Activated naive CD4-positive, alpha-beta T cell treated with anti-CD3 and anti-CD28 coated beads, Interleukin-2, amount 50 U/mL, for 16 hours (primary cell): ENCODE results near the gene RTL9.
A peak's percentile ranks its signal among the peaks of the same experiment; 100 is the strongest.
"Not testable (repeated sequence)": the region's sequence is repeated elsewhere in the genome, so short reads cannot be mapped to it uniquely, and the experiment has no call there.

Experiments
- DNase-seq: peaks from one replicate; pipeline ENCODE4 v3.0.0-alpha.2; 2020

RTL9 gene

DNA sequence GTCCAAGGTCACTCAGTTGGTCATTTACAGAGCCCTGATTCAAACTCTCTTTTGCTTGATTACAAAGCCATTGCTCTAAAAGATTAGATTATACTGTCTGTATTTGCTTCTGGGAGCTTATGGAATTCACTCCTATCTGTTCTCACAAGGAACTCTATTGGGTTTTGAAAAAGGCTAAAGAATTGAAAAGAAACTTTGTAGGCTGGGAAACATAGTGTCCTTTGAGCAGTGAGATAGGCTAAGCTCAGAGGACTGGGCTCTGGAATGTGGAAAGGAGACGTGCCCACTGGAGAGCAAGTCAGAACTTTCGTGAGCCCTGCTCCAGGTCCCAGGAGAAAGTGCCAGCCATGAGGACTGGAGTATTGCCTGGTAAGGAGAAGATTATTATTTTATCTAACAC, at the start of gene RTL9:
Gene RTL9 (plus strand): TSS at position 301 of the 400 bp plus-strand sequence. CDS start 91,770 bp downstream, outside the sequence.
- no peak for DNase-seq

DNA sequence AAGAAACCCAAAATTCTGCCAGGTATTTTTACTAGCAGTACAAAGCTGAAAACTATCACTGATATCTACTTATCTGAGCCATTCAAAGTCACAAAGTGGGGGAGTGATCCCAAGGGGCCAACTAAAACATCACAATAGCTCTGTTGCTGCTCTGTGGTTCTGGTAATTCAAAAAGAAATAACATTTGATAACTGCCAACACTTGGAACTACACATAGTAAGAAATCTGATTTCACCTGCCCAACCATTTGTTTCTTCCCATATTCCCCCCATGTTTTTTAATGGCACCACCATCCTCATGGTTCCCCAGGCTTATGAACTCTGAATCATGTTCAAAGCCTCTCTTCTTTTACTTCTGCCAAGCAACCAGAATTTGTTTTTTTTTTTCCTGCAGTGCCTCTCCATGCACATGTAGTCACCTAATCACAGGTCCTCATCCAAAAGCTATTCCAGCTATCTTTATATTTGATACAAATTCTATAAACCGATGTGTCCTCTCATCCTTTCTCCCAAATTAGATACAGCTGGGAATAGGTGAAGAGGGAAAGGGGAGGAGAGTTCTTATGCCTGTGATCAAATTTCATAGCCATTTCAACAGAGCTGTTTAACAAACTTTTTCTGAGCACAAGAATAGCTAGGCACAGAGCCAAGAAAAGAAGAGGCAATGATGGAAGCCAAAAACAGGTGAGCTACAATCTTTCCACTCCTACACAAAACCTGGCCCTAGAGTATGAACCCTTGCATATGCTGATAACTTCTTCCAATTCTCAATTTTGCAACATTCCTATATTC, 48.5 kb upstream of the RTL9 start:
- DNase-seq, result no peak

- peak; percentile 26 for DNase-seq
These were observed 47.8 kb upstream of the RTL9 start for GRCh38 chrX:110310896-110311295.

GRCh38 chrX:110311437-110312230, 47.0 kb upstream of the RTL9 start:
- no peak for DNase-seq

DNA sequence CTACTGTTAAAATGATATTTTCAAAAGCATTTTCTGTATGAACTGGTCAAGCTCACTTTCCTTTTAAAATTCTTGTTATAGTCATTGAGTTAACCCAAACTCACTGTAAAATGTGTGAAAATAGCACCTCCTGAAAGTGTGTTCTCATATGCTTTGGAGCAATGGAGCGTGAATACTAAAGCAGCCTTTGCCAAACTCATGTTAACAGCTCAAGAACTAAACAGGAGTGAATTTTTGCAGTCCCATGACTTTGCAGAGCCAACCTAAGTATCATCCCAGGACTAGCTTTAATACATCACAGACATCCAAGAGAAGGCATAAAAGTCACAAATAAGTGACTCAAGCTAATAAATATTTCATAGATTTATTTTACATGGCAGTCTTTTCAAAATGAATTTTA, 43.1 kb upstream of the RTL9 start:
- DNase-seq, result no peak

GRCh38 chrX:110316351-110317060, 42.1 kb upstream of the RTL9 start:
- DNase-seq, result no peak

DNA sequence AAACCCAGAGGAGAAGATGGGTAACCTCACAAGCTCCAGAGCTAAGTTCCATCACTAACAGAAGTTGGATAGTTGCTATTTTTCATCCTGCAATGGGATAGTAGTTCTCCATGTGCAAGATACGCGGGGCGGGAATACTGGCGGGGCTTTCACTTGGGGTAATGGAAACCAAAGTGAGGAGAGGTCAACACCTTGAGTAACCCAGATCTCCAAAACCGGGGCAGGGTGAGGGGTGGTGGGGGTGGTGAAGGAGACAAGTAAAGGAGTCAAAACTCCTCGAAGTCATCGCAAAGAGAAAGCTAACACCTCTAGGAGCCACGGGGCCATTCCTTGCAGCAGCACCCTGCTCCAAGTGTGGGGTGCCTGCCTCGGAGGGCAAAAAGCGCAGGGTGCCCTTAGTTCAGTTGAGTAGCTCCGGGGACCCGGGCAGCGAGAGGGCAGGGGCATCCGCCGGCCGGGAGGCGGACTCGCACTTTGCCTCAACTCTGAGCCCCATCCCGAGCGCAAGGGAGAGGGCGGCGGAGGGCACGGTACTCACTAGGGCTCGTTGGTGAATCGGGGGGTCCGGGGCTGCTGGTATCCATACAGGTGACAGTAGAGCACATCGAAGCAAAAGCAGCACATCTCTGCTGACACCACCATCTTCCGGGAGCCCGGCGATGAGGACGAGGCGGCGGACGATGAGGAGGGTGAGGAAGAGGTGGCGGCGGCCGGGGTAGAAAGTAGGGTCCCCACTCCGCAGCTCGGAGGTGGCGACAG, 41.4 kb upstream of the RTL9 start:
- peak; percentile 26 for DNase-seq

- DNase-seq, result peak; percentile 83
These were observed 40.6 kb upstream of the RTL9 start, which contains the start of gene AMMECR1 for GRCh38 chrX:110317820-110318663. AMMECR1 (minus strand) TSS chrX:110318085; CDS start chrX:110318071, 14 bp downstream.

GRCh38 chrX:110318664-110318968, 40.0 kb upstream of the RTL9 start:
- no peak for DNase-seq

GRCh38 chrX:110320381-110320987, 38.2 kb upstream of the RTL9 start:
- DNase-seq, result no peak

- DNase-seq, result no peak
These were observed 37.6 kb upstream of the RTL9 start for GRCh38 chrX:110321081-110321480.

DNA sequence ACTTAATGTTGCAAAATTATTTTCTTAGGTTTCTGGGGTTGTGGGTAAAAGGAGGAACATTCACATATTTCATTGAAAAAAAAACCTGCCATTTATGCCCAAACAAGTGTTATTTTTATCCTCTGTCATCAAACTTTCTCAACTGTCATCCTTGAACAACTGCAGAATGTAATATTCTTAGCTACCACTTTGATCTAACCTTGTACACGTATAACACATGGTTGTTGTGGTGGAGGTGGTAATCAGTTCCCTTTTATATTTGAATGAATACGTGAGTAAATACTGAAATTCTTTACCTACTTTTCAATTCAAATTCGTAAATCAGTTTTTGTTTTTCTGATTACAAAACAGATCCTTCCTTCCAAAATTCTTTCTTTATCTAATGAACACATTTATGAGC, 37.0 kb upstream of the RTL9 start:
- DNase-seq, result no peak

GRCh38 chrX:110322603-110323002, 36.0 kb upstream of the RTL9 start:
- no peak for DNase-seq

DNA sequence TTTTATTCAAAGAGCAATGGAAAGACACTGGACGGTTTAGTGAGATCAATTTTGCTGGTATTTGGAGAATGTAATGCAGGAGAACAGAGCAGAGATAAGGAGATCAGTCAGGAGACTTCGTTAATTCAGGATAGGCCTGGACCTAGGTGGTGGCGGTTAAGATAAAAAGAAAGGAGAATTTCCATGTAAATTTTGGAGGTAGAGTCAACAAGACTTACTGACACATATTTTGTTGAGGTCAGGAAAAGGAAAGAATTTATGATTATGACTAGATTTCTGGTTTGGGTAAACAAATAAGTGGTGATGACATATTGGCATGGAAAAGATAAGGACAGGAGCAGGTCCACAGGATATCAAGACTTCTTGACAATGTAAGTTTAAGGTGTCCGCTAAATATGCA, 31.9 kb upstream of the RTL9 start:
- no peak for DNase-seq

- DNase-seq, result no peak
These were observed 31.3 kb upstream of the RTL9 start for GRCh38 chrX:110327336-110327735.

DNA sequence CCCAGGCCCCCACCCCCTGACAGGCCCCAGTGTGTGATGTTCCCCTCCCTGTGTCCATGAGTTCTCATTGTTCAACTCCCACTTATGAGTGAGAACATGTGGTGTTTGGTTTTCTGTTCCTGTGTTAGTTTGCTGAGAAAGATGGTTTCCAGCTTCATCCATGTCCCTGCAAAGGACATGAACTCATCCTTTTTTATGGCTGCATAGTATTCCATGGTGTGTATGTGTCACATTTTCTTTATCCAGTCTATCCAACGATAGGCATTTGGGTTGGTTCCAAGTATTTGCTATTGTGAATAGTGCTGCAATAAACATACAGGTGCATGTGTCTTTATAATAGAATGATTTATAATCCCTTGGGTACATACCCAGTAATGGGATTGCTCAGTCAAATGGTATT, 30.0 kb upstream of the RTL9 start:
- not testable (repeated sequence) for DNase-seq

DNA sequence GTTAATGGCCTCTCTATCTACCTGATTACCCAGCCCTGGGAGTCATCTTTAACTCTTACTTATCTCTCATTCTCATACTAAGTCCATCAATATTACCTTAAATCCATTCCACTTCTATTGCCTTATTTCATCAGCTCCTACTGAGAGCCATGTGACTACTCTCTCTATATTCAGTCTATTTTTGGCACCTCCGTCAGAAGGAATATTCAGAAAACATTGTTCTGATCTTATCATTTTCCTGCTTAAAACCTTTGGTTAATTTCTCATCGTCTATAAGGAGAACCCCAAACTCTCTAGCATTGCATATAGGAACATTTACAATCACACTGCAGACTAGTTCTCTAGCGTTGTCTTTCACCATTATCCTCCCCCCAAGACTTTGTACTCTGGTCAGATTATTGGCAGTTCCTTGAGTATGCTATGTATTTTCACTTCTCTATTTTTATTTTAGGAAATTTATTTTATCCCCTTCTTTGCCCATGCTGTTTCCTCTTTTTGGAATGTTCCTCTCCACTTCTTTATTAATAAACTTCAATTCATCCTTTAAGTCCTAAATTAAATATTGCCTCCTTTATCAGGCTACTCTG, 27.1 kb upstream of the RTL9 start:
- DNase-seq, result no peak

- not testable (repeated sequence) for DNase-seq
These were observed 25.2 kb upstream of the RTL9 start for GRCh38 chrX:110333458-110333857.

DNA sequence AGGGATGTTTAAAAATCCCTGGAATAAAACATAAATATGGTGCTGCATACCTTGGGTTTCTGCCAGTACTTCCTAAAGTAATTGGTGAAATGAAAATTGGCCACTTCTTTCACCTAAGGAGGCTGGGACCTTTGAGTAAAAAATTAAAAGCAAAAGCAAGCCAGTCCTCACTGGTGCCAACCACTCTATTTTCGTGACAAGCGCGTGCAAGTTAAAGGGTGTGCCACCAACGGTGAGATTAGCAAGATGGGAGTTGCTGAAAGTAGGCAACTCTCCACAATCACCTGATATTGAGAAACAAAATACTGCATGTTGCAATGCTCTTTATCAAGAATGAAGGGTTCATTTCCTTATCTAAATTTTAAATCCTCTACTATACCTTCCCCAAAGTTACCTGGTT, 19.7 kb upstream of the RTL9 start:
- DNase-seq, result no peak

DNA sequence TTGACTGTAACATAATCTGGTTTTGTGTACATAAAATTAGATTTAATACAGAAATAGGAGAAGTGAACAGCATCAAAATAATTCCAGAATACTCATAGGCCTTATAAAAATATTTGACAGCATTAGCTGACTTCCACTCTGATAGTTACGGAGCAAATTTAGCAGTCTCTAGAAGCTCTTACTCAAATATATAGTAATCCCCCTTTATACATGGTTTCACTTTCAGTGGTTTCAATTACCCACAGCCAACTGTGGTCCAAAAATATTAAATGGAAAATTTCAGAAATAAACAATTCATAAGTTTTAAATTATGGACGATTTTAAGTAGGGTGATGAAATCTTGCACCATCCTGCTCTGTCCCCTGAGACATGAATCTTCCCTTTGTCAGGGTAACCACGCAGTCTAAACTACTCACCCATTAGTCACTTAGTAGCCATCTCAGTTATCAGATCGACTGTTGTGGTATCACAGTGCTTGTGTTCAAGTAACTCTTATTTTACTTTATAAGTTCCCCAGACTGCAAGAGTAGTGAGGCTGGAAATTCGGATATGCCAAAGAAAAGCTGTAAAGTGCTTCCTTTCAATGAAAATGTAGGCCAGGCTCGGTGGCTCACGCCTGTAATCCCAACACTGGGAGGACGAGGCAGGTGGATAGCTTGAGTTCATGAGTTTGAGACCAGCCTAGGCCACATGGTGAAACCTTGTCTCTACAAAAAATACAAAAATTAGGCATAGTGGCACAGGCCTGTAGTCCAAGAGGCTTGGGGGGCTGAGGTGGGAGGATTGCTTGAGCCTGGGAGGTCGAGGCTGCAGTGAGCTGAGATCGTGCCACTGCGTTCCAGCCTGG, 17.2 kb upstream of the RTL9 start:
- no peak for DNase-seq
